ENCODE measurements around the gene CD300LF.

The CD300LF gene

DNA sequence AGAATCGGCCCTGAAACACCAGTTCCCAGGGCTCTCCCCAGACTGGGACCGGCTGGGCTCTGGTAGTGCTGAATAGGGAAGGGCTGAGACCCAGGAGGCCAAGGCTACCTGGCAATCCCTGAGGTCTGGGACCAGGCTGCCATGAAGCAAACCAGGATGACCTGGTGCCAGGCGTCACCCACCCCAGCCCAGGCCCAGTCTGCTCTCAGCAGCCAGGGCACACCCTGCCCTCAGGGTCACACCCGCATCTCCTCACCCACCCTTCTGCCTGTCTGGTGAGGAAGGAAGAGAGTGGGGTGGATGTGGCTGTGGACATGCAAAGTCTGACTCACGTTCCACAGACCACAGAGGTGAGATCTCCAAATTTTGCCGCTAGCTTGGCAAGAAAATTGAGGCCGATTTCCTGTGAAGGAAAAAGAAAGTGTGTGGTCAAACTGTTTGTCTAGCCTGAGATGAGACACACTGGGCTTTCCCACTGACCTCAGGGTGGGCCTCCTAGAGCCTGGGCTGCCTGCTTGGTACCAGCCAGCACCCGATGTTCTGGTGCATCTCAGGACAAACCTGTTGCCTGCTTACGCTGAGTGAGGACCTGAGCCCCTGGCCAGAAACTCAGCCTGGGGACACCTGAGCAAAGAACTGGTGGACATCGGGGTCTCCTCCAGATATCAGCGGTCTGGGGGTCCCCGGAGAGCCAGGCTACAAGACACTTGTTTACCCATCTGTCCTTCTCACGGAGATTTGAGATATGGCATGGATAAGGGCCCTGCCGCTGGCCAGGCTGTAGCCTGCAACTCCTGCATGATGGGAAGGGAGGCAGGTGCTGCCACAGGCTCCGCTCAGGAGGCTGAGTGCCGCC, 18.0 kb upstream of the CD300LF start:
- peak in 1 of 2 donors; percentile 50 for DNase-seq (ENCODE audit: low read depth in 2 of 2, low spot score in 1 of 2)

- no peak for DNase-seq (ENCODE audit: low read depth in 2 of 2, low spot score in 1 of 2)
These were observed 17.1 kb upstream of the CD300LF start for GRCh38 chr17:74729866-74730265.

DNA sequence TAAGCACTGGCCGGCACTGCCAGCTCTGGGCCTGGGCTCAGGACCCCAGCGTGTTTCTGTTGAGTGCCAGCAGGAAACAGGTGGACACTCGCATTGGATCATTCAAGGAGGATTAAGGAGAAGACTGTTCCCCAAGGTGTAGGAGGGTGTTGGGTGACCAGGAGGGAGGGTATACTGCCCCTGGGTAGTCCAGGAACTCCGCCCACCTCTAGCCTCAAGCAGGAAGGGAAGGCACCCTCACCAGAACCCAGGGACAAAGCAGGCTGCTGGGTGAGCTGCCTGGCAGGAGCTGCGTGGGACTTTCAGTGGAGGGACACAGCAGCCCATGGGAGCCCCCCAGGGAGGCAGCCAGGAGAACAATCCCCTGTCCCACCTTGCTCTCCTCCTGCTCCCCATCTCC, 16.6 kb upstream of the CD300LF start:
- no peak for DNase-seq (ENCODE audit: low read depth in 2 of 2, low spot score in 1 of 2)

GRCh38 chr17:74728702-74729075, 16.0 kb upstream of the CD300LF start:
- no peak for DNase-seq (ENCODE audit: low read depth in 2 of 2, low spot score in 1 of 2)

GRCh38 chr17:74728033-74728701, 15.4 kb upstream of the CD300LF start:
- no peak for DNase-seq (ENCODE audit: low read depth in 2 of 2, low spot score in 1 of 2)

DNA sequence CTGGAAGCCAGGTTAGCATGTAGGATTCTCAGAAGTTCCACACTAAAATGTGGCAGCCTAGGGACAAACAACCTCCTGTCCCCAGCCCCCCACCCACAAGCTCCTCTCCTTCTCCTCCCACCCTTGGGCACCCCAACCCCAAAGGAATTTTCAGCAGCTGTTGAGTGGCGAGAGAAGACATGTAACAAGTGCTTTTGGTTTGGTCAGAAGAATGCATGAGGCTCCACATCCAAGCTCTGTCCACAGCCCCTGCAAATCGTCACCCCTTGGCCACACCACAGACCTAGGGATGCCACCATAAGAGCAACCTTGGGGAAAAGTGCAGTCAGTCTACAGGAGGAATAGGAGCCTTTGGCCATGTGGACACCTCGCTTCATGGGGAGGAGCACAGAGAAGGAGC, 12.4 kb upstream of the CD300LF start:
- no peak for DNase-seq (ENCODE audit: low read depth in 2 of 2, low spot score in 1 of 2)

DNA sequence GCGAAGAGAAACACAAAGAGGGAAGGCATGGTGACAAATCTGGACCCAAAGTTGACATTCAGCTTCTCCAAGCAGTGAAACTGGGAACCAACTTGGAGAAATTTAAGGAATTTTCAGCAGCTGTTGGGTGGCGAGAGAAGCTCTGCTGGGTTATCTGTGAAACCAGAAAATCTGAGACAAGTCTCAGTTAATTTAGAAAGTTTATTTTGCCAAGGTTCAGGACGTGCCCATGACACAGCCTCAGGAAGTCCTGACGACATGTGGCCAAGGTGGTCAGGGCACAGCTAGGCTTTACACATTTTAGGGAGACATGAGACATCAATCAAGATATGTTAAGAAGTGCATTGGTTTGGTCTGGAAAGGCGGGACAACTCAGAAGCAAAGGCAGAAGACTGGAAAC, 11.2 kb upstream of the CD300LF start:
- DNase-seq (ENCODE audit: low read depth in 2 of 2, low spot score in 1 of 2), result no peak

DNA sequence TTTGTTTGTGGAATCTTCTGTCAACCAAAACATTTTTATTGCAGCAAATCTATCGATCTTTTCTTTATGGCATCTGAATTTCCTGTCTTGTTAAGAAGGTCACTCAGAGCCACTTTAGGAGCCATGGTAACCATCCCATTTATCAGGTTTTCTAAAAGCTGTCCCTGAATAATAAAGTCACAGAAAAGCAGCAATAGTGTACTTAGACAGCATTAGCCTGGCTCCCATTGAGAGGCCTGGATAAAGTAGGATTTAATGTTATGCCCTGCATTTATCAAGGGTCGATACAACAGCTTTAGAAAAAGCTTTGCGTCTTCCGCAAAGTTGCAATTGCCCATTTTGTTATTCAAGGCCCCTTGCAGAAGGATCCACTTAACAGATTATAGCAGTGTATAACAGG, 10.1 kb upstream of the CD300LF start:
- DNase-seq (ENCODE audit: low read depth in 2 of 2, low spot score in 1 of 2), result no peak

DNA sequence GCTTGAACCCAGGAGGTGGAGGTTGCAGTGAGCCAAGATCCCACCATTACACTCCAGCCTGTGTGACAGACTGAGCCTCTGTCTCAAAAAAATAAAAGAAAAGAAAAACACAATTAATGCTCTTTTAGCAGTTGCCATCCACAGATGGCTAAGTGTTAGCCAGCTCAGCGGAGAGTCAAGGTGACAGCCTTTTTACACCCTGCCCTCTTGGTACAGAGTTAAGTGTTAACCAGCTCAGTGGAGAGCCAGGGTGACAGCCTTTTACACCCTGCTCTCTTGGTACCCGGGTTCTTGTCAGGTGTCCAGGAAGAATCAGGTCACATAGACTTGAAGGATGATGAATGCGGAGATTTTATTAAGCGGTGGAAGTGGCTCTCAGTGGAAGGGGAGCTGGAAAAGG, 7.8 kb upstream of the CD300LF start:
- no peak for DNase-seq (ENCODE audit: low read depth in 2 of 2, low spot score in 1 of 2)

DNA sequence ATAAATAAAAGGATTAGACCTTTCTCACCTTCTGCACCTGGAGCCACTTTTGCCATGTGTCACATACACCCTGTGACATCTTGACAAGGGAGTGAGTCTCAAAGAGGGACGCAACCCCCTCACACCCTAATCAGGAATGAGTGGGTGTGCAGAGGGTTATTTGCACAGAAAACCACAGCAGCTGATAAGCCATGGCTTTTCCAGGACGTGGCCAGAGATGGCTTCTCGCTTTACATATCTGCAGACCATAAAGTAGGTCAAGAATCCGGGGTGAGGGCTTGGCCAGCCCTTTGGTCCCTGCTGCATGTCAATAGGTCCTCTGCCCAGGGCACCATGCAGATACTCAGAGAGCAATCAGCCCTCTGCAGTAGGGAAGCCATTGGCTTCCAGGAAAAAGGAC, 2.4 kb upstream of the CD300LF start:
- DNase-seq (ENCODE audit: low read depth in 2 of 2, low spot score in 1 of 2), result no peak

GRCh38 chr17:74713171-74713755, 540 bp upstream of the CD300LF start:
- no peak for DNase-seq (ENCODE audit: low read depth in 2 of 2, low spot score in 1 of 2)

- no peak for DNase-seq (ENCODE audit: low read depth in 2 of 2, low spot score in 1 of 2)
These were observed 422 bp downstream of the CD300LF start for GRCh38 chr17:74712301-74712700.

DNA sequence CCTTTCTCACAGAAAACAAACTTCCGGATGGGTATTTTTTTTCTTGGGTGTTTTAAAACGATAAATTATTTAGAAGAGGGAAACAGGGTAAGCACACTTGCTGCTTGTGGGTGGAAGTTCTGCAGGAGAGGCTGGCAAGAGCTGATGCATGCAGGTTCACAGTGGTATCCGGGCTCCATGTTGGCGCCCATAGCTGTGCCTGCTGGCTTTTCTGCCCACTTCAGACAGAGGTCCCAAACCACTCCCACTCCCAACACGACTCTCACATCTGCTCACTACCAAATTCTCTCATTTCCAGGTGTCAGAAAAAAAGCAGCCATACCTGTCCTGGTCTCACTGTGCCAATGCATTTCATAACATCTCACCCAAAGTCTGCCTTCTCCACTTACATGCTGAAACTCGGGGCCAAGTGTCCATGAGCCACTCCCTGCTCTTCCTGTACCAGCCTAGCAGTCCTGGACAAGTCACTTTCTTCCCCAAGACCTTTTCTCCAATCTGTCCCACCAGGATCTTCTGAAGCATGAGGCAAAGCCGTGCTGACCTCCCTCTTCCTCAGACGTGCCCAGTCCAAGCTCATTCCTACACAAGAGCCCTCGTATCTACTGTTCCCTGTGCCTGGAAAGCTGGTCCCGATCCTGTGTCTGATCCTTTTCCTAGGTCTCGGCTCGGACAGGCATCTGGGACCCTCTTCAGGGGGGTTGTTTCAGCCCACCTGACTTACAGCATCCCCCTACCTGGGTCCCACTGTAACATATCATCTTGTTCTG, 1.5 kb downstream of the CD300LF start:
- DNase-seq (ENCODE audit: low read depth in 2 of 2, low spot score in 1 of 2), result no peak

DNA sequence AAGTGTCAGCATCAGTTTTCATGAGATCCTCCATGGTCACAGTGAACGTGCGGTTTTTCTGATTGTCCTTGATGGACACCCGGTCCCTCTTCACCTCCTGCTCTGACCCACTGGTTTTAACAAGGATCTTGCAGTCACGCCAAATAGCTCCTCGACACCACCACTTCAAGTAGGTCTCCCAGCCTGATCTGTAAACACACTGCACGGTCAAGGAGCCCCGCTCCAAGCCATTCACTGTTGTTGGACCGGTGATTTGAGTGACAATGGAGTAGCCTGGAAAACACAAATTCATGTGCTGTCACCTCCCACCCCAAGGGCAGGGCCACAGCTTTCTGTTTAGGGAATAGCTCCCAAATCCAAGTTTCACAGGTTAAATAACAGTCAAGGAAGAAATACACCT, 8.2 kb downstream of the CD300LF start:
- DNase-seq (ENCODE audit: low read depth in 2 of 2, low spot score in 1 of 2), result no peak

- no peak for DNase-seq (ENCODE audit: low read depth in 2 of 2, low spot score in 1 of 2)
These were observed 9.4 kb downstream of the CD300LF start for GRCh38 chr17:74703311-74703710.

DNA sequence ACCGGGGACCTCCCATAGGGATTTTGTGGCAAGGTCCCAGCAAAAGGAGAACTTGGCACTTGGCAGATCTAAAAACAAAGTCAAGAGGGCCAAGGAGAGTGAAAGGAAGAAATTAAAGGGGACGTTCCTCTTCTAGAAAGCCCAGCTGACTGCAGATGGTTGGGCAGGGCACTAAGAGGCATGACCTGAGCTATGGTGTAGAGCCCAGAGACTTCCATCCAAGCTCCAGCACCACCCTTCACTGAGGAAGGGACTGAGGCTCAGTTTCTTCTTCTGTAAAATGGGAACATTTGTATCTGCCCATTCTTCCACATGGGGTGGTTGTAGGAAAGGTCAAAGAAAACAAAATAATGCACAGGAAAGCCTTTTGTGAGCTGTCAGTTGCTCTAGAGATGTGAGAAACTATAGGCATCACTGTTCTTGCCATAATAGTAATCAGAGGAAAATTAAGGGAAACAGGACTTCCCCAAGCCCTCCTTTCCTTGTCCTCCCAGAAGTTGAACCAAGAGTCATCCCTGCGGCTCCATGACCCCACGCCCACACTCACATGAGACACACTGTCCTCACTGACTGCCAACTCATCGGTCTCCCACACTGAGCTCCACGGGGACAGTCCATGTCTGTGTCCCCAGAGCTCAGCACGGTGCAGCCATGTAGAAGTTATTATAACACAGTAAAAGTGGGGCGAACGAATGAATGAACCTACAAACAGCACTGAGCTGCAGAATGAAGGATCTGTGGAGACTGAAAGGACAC, 10.4 kb downstream of the CD300LF start:
- no peak for DNase-seq (ENCODE audit: low read depth in 2 of 2, low spot score in 1 of 2)

DNA sequence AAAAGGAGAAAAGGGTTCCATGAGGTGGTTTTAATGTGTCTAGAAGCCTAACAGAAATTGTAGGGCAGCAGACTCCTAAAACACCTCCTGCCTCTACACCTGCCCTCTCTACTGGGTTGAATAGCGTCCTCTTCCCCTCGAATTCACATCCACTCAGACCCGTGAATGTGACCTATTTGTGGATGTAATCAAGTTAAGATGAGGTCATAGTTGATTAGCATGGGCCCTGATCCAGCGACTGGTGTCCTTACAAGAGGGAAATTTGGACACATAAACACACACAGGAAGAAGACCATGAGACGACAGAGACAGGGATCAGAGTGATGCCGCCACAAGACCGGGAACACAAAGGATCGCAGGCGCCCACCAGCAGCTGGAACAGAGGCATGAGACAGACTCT, 13.5 kb downstream of the CD300LF start:
- DNase-seq (ENCODE audit: low read depth in 2 of 2, low spot score in 1 of 2), result no peak

- no peak for DNase-seq (ENCODE audit: low read depth in 2 of 2, low spot score in 1 of 2)
These were observed 14.7 kb downstream of the CD300LF start for GRCh38 chr17:74698069-74698468.

DNA sequence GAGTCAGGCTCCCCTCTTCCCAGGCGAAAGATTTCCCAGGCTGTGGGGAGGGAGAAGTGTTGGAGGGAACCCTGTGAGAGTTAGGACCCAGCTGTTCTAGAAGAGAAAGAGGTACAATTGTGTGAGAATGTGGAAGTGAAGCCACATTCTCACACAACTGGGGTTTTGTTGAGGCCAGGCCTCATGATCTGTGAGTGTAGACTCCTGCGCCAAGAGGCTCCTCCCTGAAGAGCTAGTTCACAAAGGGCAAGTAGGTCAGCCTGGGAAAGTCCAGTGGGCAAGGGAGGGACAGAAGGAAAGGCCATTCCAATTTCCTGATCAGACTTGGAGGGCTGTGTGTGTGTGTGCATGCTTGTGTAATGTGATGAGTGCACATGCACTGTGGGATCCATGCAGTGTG, 15.2 kb downstream of the CD300LF start:
- DNase-seq (ENCODE audit: low read depth in 2 of 2, low spot score in 1 of 2), result no peak

DNA sequence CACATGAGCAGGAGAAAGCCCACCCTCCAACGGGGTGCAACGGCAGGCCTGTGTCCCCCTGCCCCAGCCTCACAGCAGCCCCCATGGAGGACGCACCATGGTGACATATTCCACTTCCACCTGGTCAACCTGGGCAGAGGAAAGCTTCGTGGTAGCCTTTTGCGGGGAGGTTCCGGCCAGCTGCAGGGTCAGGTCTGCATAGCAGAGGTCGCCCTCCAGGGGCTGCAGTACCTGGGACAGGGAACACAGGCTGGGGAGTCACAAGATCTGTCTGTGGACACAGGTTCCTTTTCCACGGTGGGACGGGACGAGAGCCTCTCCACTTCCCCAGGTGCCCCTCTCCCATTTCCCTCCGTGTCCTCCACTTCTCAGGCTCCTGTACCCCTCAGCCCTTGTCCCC, 17.1 kb downstream of the CD300LF start:
- no peak for DNase-seq (ENCODE audit: low read depth in 2 of 2, low spot score in 1 of 2)

DNA sequence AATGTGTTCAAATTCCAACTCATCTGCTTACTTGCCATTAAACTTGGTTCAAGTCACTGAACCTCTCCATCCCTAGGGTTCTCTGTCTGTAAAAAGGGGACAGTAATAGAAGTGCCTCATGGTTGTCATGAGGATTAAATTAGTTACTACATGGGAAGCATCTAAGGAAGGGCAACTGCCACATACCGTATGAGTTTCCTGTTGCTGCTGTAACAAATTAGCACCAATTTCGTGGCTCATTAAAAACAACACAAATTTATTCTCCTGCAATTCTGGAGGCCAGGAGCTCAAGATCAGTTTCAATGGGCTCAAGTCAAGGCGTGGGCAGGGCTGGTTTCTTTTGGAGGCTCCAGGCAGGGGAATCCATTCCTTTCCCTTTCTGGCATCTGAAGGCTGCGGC, 18.6 kb downstream of the CD300LF start:
- DNase-seq (ENCODE audit: low read depth in 2 of 2, low spot score in 1 of 2), result no peak
